Stimulated activated CD4-positive, alpha-beta T cell treated with anti-CD3 and anti-CD28 coated beads, Interleukin-12 subunit alpha, Interleukin-12 subunit beta, amount 100 ng/mL, for 48 hours (primary cell): Measurements from ENCODE around the gene REX1BD.
"Not testable (repeated sequence)": the region's sequence is repeated elsewhere in the genome, so short reads cannot be mapped to it uniquely, and the experiment has no call there.

Experiments
- DNase-seq, 3 donors: peaks; one replicate each; pipeline ENCODE4 v3.0.0-alpha.2; 2020; ENCODE audit warnings: low read depth in 2 of 3, low spot score in 1 of 3

The REX1BD gene

DNA sequence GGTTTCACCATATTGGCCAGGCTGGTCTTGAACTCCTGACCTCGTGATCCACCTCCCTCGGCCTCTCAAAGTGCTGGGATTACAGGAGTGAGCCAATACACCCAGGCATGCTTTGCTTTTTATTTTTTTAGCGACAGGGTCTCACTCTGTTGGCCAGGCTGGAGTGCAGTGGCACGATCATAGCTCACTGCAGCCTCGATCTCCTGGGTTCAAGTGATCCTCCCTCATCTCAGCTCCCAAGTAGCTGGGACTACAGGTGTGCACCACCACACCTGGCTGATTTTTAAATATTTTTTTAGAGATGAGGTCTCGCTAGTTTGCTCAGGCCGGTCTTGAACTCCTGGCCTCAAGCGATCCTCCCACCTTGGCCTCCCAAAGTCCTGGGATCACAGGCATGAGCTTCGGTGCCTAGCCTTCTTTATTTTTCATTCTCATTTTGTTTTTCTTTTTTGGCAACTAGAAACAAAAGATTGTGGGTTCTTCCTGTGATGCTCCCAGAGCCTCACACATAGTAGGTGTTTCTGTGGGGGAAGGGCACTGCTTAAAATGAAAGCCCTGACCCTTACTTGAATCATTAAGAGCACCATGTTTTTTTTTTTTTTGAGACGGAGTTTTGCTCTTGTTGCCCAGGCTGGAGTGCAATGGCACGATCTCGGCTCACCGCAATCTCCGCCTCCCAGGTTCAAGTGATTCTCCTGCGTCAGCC is 12.2 kb downstream of the REX1BD start:
- DNase-seq: not testable (repeated sequence)

DNA sequence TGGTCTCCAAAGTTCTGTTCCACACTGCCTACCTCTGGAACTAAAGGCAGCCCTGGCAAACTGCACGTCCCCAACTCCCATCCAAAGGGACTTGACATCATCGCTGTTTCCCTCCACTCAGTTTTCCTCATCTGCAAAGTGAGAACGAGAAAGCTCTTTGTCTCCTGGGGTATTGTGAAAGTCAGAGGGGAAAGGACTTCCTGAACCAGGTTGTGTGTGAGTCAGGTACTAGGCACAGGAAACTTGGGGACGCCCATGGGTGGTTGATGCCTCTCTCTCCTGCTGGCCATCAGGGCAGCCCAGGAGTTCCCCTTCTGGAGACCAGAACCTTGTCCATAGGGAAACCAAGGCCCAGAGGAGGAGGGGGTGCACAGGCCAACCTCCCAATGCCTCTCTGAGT is 13.3 kb downstream of the REX1BD start:
- no peak for DNase-seq

DNA sequence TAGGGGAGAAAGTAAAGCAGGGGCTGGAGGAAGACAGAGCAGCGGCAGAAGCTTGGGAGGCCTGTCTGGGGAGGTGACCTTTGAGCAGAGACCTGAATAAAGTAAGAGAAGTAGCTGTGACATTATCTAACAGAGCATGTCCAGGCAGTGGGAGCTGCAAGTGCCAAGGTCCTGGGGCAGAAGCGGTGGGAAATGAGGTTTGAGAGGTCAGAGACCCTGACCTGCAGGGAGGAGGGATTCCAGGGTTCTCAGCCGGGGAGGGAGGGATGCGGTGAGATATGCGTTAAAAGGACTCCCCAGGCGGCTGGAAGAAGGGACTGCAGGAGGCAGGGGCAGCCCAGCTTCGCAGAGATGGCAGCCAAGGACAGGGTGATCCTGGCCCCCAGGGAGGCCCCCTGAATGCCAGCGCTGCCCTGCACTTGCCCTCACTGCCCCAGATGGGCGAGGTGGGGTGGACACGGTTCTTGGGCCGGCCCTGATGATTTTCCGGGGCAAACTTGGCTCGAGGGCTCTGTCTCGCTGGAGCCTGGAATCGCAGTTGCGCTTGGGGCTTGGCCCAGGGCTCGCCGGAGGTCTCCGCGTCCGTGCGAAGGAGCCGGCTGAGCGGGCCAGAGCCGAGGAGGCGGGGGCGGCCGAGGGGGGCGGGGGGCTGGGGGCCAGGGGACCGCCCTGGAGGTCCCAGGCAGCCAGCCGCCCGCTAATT is 14.8 kb downstream of the REX1BD start:
- DNase-seq: no peak

DNA sequence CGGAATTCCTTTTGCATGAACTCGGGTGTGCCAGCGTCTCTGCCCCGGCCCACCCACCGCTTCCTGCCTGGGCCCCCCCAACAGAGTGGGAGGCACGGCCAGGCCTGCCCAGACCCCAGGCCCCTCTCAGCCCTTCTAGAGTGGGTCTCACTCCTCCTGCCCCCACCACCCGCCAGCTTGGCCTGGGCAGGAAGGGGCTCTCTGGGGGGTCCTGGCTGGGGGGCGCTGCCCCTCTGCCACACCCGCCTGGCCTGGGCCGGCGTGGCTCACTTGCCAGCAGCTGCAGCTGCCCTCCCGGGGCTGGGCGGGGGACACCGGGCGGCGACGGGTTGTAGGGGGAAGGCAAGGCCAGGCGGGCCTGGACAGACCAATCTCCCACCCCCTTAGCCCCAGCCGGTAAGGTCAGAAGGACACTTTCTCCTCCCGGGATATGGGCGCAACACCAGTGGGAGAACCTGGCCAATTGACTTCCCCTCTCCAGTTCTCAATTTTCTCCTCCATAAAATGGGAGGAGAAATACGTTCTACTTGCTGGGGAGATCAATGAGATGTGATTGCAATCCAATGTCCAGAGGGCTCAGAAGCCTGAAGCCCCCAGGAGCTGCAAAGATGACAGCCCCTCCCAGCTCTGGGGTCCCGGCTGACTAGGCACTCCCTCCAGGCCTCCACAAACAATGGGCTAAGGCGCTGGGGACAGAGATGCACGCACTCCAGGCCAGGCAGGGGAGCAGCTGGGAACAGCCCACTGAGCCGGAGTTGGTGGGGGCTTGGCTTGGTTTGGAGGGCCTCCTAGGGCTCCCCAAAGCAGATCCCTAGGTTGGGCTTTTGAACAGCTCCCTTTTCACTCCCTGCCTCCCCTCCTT is 15.6 kb downstream of the REX1BD start:
- DNase-seq: no peak

DNA sequence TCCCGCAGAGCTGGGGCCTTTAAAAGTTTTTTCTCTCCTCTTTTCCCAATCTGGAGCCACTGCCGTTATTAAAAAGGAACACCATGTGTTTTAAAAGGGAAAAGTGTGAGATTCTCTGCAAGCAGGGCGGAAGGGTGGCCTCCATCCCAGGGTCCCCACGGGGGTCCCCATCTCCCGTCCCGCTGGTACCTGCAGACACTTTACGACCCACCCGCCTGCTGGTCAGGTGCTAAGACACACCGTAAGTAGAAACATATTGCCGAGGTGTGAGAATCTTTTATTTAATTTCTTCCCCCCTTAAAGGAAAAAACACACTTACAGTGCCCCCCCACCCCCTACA is 16.2 kb downstream of the REX1BD start:
- no peak for DNase-seq

DNA sequence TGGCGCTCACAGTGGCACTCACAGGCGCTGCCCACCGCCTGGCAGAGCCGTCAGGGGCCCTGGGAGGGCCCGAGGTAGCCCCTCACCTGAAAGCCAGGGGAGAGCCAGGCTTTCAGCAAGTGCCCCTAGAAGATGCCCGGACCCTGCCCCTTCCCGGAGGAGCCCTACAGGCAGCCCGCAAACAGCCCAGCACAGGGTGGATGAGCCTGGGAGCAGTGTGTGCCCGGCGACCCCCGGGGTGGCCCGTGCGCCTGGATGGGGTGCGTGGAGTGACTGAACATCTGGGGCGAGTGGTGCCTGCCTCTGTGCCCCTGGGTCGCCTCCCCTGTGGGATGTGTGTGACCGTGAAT is 16.6 kb downstream of the REX1BD start:
- no peak for DNase-seq

DNA sequence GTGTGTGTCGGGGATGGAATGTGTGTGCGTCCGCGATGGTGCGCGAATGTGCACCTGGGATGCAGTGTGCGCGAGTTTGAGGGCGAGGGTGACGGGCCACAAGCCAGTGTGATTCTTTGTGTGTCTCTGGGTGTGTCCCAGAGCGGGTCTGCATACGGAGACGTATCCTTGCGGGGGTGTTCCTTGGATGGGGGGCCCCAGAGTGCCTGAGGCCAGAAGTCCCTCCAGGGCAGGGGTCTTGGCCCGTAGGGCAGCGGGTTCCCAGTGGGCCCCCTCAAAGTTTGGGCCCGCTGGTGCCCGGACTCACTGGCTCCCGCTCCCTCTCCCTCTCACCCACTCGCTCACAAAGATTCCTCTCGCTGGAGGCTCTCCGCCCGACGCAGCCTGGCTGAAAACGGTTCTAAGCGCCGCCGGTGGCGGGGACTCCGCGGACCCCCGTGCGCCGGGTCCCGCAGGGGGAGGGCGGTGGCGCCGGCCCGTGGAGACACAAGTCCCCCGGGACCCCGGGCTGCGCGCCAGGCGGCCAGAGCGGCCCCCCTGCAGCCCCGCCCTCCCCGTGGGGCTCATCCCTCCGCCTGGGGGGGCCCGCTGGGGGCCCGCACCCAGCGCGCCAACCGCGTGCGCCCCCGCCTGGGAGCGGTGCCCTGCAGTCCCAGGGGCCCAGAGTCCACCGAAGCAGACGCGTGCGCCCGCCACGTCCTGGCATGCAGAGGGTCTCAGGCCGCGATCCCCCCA is 17.1 kb downstream of the REX1BD start:
- DNase-seq: no peak

DNA sequence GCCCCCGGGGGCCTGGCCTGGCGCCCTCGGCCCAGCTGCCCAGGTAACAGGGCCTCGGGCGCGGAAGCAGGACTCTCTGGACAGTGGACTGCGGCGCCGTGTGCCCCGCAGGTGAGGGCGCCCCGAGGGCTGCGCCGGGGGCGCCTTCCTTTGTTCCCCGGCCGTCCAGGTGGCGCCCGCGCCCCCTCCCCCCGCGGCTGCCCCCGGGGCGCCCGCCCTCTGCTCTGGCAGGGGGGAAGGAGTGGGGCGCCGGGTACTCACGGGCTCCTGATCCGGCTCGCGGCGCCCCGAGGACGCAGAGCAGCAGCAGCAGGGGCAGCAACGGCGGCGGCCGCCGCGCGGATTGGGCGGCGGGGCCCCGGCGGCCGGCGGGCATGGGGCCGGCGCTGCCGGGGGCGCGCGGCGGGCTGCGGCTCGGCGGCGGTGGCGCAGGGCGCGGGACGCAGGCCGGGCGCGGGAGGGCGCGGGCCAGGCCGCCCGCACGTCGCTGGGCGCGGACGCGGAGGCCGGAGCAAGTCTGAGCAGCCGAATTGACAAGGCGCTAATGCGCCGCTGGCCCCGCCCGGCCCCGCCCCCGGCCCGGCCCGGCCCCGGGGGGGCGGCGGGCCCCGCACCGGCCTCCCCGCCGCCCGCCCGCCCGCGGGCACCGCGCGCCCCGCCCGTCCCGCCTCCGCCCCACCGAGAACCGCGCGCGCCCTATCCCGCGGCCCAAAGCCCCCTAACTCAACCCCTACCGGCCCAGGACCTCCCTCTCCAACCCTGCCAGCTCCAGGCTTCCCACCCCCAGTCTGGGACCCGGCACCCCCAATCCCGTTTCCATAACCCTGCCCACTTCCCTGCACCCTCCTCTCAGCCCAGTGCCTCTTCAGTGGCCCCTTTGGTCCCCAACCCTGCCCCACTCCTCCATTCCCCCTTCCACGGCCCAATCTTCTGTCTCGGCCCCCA is 18.0 kb downstream of the REX1BD start, which contains the start of gene CRLF1:
Gene CRLF1 (minus strand): TSS at position 519 of the 945 bp plus-strand sequence. CDS start 143 bp downstream, at position 376.
- no peak for DNase-seq

DNA sequence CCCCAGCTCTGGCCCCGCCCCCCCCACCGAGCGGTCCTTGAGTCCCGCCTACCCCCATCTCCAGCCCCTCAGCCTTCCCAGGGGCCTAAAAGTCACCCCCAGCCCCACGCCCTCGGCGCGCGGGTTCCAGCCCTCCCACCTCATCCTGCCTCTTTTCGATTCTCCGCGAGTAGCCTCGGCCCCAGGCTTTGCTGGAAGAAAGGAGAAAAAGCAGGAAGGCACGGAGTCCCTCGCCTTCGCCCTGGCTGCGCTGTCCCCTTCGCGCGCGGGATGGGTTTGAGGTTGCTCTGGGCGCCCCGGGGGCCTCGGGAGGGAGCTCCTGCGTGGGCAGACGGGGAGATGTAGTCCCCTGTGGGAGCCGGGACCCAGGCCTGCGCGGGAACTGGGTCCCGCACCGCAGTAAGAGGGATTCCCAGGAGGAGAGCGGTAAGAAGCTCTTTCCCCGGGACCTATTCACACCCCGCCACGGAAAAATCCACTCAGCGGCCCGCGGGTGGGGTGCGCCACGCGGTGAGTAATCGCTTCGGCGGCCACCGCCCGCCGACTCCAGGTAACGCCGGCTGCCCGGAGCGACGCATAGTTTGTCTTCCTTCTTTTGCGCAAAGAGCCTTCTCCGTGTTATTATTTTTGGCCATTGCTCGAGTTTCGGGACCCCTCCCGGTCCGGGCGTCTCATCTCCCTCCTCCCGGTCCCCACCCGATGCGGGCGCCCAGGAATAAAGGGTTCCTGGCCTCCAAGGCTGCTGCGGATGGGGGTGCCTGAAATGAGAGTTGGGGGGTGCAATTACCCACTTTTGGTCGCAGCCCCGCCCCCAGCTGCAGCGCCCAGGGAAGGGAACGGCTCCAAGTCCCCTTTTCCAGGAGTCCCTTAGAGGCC is 18.9 kb downstream of the REX1BD start:
- DNase-seq: no peak

DNA sequence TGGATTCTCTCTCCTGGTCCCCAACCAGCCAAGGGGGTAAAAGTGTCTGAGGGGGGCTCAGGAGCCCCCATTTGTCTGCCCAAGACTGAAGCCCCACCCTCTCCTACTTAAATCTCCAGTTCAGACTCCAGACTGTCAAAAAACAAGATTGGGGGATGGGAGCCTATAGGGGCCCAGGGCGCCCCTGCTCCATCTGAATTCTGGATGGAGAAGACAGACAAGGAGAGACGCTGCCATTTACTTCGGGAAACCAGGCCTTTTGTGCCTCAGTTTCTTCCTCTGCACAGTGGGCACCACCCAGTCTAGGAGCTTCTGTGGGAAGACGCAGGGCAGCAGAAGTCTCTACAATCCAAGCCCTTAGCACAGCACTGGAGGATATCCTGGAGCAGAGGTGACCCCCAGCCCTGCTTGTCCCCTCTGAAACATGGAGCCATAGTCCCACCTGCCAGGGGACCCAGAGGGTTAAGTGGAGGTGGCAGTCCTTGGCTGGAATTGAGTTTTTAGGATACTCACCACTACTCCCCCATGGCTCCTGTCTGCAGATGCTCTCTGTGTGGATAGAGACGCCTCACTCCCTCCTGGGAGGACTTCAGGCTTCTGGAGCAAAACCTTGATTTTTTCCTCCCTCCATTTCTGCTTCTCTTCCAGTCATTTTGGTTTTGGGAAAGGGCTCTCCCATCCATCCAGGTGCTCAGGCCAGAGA is 19.7 kb downstream of the REX1BD start:
- no peak for DNase-seq

DNA sequence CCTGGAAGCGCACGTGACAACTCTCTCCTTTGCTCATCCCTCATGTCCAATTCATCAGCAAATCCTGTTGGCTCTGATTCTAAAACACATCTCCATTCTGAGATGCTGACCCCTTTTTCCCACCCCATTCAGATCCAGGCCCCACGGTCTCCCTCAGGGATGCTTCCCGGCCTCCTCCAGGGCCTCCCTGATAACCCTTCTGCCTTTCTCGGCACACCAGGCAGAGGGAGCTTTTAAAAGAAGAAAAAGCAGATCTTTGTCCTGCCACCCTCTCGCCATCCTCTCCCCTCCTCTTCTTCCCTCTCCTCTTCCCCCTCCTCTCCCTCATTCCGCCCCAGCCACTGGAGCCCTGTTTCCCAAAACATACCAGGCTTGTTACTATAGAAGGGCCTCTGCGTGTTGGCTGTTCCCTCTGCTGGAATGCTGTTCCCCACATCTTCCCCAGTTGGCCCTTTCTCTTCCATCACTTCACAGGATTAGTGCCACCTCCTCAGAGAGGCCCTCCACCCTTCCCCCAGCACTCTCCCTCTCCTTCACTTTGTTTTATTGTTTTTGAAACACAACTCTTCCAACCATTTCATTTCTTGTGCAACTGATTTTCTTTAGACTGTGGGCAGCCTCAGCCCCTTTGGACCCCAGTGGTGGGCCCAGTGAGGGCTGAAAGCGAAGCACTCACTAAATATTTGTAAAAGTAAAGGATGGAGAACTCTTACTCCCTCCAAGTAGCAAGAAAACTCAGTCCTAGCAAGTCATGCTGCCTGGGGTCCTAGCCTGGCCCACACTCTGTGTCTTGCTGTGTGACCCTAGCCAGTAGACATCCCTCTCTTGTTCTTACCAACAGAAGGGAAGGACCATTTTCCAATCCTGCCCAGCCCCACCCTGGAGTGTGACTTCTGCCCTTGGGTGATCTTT is 20.5 kb downstream of the REX1BD start:
- DNase-seq: no peak

DNA sequence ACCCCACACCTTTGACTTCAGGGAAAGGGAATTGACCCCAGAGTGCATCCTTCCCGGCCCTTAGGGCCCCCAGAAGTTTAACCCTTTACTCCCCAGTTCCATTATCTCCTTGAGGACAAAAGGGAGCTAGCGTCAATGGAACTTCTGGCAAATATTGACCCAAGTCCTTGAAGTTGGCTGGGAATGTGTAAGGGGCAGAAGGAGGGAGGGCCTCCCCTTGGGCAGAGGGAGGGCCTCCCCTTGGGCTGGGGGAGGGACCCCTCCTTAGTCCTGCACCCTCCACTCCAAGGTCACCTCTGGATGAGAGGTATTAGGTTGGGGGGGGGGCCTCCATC is 21.1 kb downstream of the REX1BD start:
- no peak for DNase-seq

DNA sequence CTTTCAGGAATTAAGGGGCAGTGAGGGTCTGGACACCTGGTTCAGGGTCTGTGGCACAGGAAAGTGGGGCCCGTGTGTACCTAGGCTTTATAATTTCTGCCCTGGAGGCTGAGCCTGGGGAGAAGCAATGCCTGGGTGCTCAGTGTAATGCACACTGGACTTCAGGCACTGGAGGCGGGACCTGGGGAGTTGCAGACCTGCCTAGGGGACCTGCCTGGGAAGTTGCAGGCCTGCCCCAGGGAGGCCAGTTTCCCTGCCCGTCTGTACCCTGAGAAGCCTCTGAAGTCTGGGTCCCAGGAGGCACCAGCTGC is 21.6 kb downstream of the REX1BD start:
- no peak for DNase-seq

DNA sequence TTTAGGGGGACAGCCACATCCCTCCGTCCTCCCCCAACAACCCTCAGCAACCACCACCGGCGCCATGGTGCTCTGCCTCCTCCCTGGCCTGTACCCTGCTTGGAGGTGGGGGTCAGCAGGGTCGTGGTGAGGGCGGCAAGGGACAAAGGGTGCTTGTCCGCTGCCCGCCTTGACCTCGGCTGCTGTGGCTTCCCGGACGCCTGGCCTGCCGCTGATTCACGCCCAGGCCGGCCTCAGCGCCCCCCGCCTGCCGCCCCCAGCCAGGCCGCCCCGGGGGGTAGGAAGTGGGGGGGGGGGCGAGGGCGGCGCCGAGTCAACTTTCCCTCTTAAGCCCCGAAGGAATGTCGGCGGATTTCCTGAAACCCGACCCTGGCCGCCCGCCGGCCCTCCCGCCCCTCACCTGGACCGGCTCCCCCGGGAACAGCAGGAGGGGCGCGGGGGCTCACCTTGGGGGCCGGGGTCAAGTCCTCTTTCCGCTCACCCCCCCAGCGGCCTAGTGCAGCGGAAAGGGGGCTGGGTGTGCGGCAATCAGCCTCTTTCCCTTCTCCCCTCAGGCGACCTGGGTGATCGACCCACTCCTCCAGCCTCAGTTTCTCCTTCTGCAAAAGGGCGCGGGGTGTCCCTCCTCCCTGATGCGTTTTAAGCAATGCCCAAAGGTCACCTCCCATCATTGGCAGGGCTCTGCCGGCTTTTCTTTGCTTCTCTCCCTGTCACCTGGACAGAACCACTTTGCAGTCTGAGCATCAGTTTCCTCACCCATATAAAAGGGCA is 22.1 kb downstream of the REX1BD start:
- DNase-seq: no peak

DNA sequence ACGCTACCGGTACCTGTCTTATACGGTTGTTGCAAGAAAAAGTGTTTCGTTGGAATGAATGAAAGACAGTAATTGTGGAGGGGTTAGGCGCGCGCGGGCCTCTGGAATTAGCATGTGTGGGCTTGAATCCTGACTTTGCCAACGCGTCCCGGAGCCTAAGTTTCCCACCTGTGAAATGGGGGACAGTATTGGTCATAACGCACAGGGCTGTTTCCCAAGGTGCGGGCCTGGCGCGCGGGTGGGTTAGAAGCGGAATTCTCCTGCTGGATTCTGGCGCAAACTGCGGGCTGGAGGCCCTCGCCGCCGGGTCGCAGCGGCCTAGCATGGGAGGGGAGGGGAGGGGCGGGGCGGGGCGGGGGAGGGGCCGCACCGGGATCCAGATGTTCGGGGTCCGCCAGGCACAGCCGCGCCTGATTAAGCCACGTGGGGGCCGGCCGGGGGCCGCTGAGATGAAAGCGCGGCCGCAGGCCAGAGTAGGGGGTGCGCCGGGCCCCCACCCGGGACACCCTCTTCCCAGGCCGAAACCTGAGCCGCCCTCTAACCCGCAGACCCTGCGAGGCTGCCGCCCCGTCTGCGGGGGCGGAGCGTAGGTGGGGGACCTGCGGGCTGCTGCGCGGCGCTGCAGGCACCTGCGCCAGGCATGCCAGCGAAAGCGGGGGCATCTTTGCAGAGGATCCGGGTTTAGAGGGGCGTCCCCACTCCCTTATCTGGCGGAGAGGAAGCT is 22.9 kb downstream of the REX1BD start:
- no peak for DNase-seq

DNA sequence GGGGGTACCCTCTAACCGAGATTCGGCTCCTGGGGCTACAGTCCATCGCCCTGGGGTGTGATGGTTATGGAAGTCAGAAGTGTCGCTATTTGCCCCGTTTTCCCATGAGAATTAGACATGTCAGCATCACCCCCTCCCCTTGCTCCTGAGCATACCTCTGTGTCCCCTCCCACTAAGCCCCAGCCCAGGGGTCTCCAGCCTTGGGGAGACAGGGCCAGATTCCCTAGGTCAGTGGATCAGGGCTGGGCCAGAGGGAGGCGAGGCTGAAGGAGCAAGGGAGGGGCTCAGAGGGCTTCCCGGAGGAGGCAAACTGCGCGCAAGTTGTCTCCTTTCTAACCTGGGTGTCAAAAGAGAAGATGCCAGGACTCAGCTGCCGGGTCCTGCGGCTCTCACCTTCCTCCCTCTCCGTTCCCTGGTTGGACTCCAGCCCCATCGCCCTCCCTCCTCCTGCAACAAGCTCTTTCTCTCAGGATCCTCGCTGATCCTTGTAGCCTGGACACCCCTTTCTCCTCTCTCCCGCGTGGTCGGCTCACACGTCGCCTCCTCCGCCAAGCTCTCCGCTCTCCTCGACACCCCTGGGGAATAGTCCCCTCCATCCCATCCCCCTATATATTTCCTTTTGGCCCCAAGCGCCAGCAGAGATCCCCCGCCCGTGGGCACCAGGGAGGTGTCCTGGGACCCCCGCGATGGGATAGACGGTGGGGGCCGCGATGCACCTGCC is 23.6 kb downstream of the REX1BD start:
- DNase-seq: no peak
